Right atrium auricular region (tissue), 2 donors: ENCODE results near the gene INSYN1. TPM values are rescaled to one million over a fixed set of nuclear protein-coding genes. Genes with fewer than 3 reads are reported as not detected.

Experiments used
- DNase-seq: peaks from one replicate; pipeline ENCODE4 v3.0.0-alpha.2; 2019; ENCODE audit warnings: low spot score
- H3K27ac ChIP-seq, 2 donors: fragments of 200-600 bp; sonication (generic); 1 replicate in 1 of 2; 2 replicates in 1 of 2; pipeline ENCODE4 v1.5.1; 2016 to 2019
- H3K27me3 ChIP-seq, 2 donors: fragments of 200-600 bp; sonication (generic); one replicate each; pipeline versions ENCODE4 v1.5.1 to v1.6.0; 2017 to 2019
- H3K36me3 ChIP-seq: fragments of 200-600 bp; sonication (generic); one replicate; pipeline ENCODE4 v1.5.1; 2016
- H3K4me1 ChIP-seq, 2 donors: fragments of 200-600 bp; sonication (generic); one replicate each; pipeline versions ENCODE4 v1.5.1 to v1.6.0; 2017 to 2019
- H3K4me3 ChIP-seq, 2 donors: fragments of 200-600 bp; sonication (generic); 1 replicate in 1 of 2; 2 replicates in 1 of 2; pipeline ENCODE4 v1.5.1; 2017 to 2019; ENCODE audit warnings: mild to moderate bottlenecking in 1 of 2, moderate library complexity in 1 of 2
- H3K9me3 ChIP-seq, 2 donors: fragments of 200-600 bp; sonication (generic); one replicate each; pipeline ENCODE4 v1.5.1; 2019
- total RNA-seq, 2 donors: library from RNA; depleted of rRNA; stranded (reverse); fragments of >200 nt; gene quantifications; one replicate each; pipeline ENCODE4 v1.1.0, GENCODE V29; 2016
- TF ChIP-seq, protein P1 (sequence below), 2 donors: fragments of 200-600 bp; sonication (generic); IDR thresholded peaks; one replicate each; pipeline ENCODE4 v1.5.1; 2019; ENCODE audit warnings: antibody characterized with exemption in 2 of 2

The INSYN1 gene
- total RNA-seq, 2 donors from 2014 or later: 32.7 to 68.5 TPM

DNA sequence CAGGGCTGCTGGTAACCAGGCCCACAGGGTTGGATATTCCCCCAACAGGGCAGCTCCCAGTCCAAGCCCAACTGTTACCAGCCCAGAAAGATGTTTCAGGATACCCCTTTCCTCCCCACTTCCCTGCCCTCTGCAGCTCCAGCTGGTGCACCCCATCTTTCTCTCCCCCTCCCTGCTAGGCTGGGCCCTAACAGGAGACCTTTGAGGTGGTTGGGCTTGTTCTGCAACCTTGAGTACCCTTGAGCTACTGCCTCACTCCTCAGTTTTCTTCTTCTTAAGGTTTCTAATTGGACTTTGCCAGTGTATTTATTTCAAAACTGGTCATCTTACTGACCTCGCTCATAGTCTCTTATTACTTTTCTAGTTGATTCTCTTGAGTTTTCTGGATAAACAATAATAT, 16.9 kb upstream of the INSYN1 start:
- Histone ChIP-seq H3K36me3 (no peaks in the 10 kb centered on the region), H3K27me3 (no peaks in the 10 kb centered on the region), H3K27ac (no peak overlapping the region), H3K4me1 (peaks cover 0 to 22% of the 10 kb centered on the region in 2 donors), H3K4me3 (no peak overlapping the region), H3K9me3 (no peaks in the 10 kb centered on the region)
- no peak for DNase-seq
- TF ChIP-seq, protein P1, sequence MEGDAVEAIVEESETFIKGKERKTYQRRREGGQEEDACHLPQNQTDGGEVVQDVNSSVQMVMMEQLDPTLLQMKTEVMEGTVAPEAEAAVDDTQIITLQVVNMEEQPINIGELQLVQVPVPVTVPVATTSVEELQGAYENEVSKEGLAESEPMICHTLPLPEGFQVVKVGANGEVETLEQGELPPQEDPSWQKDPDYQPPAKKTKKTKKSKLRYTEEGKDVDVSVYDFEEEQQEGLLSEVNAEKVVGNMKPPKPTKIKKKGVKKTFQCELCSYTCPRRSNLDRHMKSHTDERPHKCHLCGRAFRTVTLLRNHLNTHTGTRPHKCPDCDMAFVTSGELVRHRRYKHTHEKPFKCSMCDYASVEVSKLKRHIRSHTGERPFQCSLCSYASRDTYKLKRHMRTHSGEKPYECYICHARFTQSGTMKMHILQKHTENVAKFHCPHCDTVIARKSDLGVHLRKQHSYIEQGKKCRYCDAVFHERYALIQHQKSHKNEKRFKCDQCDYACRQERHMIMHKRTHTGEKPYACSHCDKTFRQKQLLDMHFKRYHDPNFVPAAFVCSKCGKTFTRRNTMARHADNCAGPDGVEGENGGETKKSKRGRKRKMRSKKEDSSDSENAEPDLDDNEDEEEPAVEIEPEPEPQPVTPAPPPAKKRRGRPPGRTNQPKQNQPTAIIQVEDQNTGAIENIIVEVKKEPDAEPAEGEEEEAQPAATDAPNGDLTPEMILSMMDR (IDR thresholded peaks at IDR 0.05): no peak

DNA sequence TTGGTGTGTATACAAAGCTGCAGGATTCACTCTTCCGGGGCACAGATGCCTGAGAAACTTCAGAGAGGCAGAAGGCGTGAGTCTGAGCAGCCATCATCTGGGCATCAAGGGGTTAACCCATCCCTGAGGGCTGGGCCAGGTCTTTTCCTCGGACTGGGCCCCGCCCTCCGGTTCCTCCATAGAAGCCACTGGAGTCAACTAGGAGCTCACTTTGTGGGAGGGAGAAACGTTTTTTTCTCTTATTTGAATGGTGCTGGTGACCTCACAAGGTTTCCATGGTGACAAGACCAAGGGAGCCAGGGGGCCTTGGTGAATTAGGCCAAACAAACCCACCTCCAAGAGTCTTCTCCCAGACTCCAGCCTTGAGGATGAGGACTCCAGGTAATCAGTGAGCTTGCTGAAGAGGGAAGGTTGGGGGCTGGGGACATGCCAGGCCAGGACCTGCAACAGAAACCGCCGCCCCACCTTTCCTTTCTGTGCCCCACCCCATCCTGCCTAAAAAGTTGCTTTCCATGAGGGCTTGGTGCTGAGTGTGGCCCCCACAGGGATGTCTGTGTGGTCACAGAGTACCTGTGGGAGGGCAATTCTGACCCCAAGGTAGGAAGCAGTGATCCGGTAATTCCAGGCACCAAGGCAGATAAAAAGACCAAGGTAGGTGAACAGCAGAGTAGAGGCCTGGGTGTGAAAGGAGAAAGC, 14.8 kb upstream of the INSYN1 start:
- no peak for DNase-seq
- Histone ChIP-seq H3K36me3 (no peaks in the 10 kb centered on the region), H3K9me3 (no peaks in the 10 kb centered on the region), H3K4me3 (no peak overlapping the region), H3K4me1 (peaks cover 0 to 18% of the 10 kb centered on the region in 2 donors), H3K27me3 (no peaks in the 10 kb centered on the region), H3K27ac (no peak overlapping the region)
- TF ChIP-seq, protein P1 (IDR thresholded peaks at IDR 0.05): no peak

DNA sequence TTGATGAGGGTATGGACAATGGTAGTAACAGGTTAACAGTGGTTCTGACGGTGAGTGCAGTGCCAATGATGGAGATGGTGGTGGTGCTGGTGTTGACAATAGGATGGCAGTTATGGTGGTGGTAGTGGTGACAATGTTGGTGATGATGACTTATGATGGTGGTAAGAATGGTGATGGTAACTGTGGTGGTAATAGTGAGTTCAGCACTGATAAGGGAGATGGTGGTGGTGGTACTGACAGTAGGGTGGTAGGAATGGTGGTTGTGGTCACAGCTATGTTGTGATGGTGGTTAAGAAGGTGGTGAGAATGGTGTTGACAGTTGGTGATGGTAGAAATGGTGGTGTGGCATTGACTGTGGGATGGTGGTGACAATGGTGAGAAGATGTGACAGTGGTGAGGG, 13.4 kb upstream of the INSYN1 start:
- TF ChIP-seq, protein P1 (IDR thresholded peaks at IDR 0.05): no peak
- Histone ChIP-seq H3K27me3 (no peaks in the 10 kb centered on the region), H3K36me3 (no peaks in the 10 kb centered on the region), H3K27ac (no peak overlapping the region), H3K4me1 (peaks cover 0 to 18% of the 10 kb centered on the region in 2 donors), H3K4me3 (no peak overlapping the region), H3K9me3 (no peaks in the 10 kb centered on the region)
- no peak for DNase-seq

GRCh38 chr15:73765778-73766177, 12.6 kb upstream of the INSYN1 start:
- TF ChIP-seq, protein P1 (IDR thresholded peaks at IDR 0.05): no peak
- DNase-seq: no peak
- H3K27ac ChIP-seq: no peak overlapping the region
- H3K27me3 ChIP-seq: no peaks in the 10 kb centered on the region
- no peaks in the 10 kb centered on the region for H3K36me3 ChIP-seq
- no peak overlapping the region for H3K4me3 ChIP-seq
- no peaks in the 10 kb centered on the region for H3K9me3 ChIP-seq
- peaks cover 0 to 14% of the 10 kb centered on the region in 2 donors for H3K4me1 ChIP-seq

DNA sequence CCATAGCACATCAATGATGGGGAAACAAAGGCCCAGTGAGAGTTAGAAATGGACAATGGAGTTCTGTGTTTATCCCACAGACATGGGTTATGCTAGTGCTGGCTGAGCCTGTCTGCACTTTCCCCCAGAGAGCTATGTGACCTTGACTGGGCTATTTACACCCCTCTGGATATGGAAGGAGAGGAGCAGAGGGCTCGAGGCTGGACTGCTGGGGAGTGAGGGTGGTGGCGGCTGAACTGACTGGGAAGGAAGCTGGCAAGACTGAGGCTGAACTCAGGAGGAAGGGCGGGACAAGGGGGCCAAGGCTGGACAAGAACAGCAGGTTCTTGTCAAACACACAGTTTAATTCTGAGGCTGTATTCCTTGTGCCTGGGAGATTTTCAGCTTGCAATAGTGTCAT, 10.8 kb upstream of the INSYN1 start:
- no peaks in the 10 kb centered on the region for H3K36me3 ChIP-seq
- H3K4me1 ChIP-seq: peaks cover 0 to 14% of the 10 kb centered on the region in 2 donors
- TF ChIP-seq, protein P1 (IDR thresholded peaks at IDR 0.05): no peak
- no peak overlapping the region for H3K4me3 ChIP-seq
- H3K27ac ChIP-seq: no peak overlapping the region
- H3K9me3 ChIP-seq: no peaks in the 10 kb centered on the region
- DNase-seq: no peak
- H3K27me3 ChIP-seq: no peaks in the 10 kb centered on the region
